ENCODE measurements around the gene COL10A1.
A peak's percentile ranks its signal among the peaks of the same experiment; 100 is the strongest.

The COL10A1 gene

DNA sequence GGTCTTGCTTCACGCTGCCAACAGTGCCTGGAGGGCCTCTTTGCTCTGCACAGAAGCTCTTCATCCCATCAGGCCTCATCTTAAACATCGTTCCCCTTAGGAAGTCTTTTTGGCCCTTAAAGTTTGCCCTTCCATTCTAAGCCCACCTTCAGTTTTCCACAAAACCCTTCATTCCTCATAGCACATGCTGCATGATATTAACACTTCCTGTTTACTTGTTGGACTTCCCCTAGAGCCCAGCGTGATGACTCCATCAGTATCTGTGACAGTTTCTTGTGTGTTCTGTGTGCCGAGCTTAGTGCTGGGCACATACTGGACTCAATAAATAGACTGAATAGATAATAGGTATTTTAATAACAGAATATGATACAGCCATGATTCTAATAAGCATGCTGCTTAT is 23.1 kb downstream of the COL10A1 start:
- POLR2A ChIA-PET, result no interaction called here
- CTCF ChIA-PET, result interaction anchor here (1.3 to 4.1 kb wide), 4 partner anchors 10 to 91 kb away, joined by 3 to 44 read pairs (median 22); no protein-coding TSS in a partner anchor
- DNase-seq (ENCODE audit: low read depth, low spot score), result no peak
- H3K4me3 ChIP-seq (ENCODE audit: low read depth, low read length), result no peak overlapping the region
- TF ChIP-seq, protein P1, sequence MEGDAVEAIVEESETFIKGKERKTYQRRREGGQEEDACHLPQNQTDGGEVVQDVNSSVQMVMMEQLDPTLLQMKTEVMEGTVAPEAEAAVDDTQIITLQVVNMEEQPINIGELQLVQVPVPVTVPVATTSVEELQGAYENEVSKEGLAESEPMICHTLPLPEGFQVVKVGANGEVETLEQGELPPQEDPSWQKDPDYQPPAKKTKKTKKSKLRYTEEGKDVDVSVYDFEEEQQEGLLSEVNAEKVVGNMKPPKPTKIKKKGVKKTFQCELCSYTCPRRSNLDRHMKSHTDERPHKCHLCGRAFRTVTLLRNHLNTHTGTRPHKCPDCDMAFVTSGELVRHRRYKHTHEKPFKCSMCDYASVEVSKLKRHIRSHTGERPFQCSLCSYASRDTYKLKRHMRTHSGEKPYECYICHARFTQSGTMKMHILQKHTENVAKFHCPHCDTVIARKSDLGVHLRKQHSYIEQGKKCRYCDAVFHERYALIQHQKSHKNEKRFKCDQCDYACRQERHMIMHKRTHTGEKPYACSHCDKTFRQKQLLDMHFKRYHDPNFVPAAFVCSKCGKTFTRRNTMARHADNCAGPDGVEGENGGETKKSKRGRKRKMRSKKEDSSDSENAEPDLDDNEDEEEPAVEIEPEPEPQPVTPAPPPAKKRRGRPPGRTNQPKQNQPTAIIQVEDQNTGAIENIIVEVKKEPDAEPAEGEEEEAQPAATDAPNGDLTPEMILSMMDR (IDR thresholded peaks at IDR 0.05; ENCODE audit: insufficient read depth, low read length, missing control alignments), result no peak

DNA sequence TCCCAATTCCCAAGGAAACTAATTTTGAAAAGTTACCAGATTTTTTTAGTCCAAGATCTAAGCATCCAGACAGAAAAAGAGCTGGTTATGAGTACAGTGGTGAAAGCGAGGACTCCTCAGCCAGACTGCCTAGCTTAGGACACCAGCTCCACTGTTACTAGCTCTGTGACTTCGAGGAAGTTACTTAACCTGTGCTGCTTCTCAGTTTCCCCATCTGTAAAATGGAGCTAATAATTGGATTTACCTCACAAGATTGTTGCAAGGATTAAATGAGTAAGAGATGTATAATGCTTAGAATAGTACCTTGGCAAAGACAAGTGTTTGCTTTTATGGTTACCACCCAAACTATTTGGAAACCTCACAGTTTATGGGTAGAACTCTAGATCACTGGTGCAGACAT is 24.1 kb downstream of the COL10A1 start:
- ChIA-PET POLR2A (interaction anchor here (1.3 kb wide), 1 partner anchor 20 kb away, joined by 5 read pairs; no protein-coding TSS in a partner anchor), CTCF (interaction anchor here (0.7 to 4.1 kb wide), 8 partner anchors 11 to 116 kb away, joined by 3 to 44 read pairs (median 6); no protein-coding TSS in a partner anchor)
- no peak for DNase-seq (ENCODE audit: low read depth, low spot score)
- TF ChIP-seq, protein P1 (IDR thresholded peaks at IDR 0.05; ENCODE audit: insufficient read depth, low read length, missing control alignments), result no peak
- H3K4me3 ChIP-seq (ENCODE audit: low read depth, low read length), result peak overlapping the region; percentile 86

DNA sequence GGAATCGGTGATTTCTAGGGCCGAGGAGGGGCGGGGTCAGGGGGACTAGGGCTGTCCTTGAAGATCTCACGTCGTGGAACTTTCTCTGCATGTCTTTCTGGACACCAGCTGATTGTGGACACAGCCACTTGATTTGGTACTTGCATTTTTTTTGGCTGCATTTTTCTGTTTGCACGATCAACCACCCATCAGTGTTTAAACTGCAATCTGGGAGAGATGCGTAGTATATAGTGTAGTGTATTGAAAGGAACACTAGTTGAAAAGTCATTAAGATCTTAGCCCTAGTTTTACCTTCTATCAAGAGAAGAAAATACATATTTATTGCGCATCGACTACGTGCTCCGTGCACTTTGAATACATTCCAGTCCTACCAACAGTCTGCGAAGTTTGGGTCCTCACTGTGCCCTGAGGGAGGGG is 24.6 kb downstream of the COL10A1 start:
- DNase-seq (ENCODE audit: low read depth, low spot score), result no peak
- peak overlapping the region; percentile 86 for H3K4me3 ChIP-seq (ENCODE audit: low read depth, low read length)
- TF ChIP-seq, protein P1 (IDR thresholded peaks at IDR 0.05; ENCODE audit: insufficient read depth, low read length, missing control alignments), result no peak
- ChIA-PET POLR2A (interaction anchor here (1.3 to 1.4 kb wide), 2 partner anchors 14 to 21 kb away, joined by 5 to 7 read pairs; no protein-coding TSS in a partner anchor), CTCF (interaction anchor here (1.1 to 4.1 kb wide), 9 partner anchors 8 to 129 kb away, joined by 3 to 44 read pairs (median 4); no protein-coding TSS in a partner anchor)

DNA sequence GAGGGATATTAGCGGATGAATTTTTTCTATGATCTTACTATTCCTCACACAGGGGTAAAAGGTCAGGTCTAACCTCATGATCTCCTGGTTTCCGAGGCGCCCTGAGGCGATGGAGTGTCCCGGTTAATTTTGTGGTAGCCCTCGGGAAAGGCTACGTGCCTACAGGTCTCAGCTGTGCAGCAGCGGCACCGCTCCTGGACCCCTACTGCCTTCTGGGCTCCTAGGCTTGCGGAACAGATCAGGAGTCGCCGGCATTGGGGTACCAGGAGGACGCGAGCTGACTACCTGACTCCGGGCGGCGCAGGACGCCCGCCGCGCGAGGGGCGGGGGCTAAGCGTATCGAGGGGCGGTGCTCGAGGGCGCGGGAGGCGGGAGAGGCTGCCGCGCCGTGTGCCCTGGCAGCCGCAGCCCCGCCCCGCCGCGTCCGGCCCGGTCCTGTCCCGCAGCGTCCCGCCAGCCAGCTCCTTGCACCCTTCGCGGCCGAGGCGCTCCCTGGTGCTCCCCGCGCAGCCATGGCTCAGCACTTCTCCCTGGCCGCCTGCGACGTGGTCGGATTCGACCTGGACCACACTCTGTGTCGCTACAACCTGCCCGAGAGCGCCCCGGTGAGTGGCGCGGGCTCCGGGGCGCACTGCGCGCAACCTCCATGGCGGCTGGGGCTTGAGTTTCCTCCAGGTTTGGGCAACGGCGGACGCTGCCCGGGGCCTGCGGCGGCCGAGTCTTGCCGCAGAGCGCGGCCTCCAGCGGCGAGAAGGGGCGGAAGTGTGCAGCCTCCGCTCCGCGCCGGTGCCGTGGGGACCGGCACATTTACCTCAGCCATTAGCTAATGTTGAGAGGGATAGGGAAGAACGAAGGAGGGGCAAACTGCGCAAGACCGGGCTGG is 25.3 kb downstream of the COL10A1 start, which contains the start of gene NT5DC1:
Gene NT5DC1, plus strand, starts transcription at position 435 of the 883 bp plus-strand sequence. Its CDS starts 78 bp downstream, at position 513.
- CTCF ChIA-PET, result interaction anchor here (0.9 to 4.1 kb wide), 11 partner anchors 9 to 129 kb away, joined by 3 to 44 read pairs (median 3); no protein-coding TSS in a partner anchor
- peak within 1 kb of the TSS; percentile 86 for H3K4me3 ChIP-seq (ENCODE audit: low read depth, low read length)
- DNase-seq (ENCODE audit: low read depth, low spot score), result no peak
- TF ChIP-seq, protein P1 (IDR thresholded peaks at IDR 0.05; ENCODE audit: insufficient read depth, low read length, missing control alignments), result peak; percentile 33
- POLR2A ChIA-PET, result interaction anchor here (0.8 to 1.4 kb wide), 3 partner anchors 14 to 92 kb away, joined by 4 to 7 read pairs (median 5); no protein-coding TSS in a partner anchor

DNA sequence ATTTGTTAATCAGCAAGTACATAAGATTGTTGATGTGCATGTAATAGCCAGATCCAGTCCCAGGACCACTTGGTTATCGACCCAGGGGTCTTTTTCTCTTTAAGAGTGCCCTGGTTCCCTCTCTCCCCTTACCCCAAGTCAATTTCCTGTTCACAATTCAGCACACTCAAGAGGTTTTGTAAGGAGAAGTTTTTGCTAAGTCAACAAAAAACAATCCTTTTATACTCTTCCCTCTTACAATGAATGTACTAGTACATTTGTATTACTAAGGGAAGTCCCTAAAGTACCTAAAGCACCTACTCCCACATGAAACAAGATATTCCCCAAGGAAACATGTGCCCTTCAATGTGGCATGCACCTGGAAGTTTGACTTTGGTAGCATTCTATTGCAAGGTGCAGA is 26.9 kb downstream of the COL10A1 start:
- no peak for DNase-seq (ENCODE audit: low read depth, low spot score)
- TF ChIP-seq, protein P1 (IDR thresholded peaks at IDR 0.05; ENCODE audit: insufficient read depth, low read length, missing control alignments), result no peak
- CTCF ChIA-PET, result interaction anchor here (1.1 to 5.0 kb wide), 3 partner anchors 11 to 87 kb away, joined by 3 to 122 read pairs (median 5); no protein-coding TSS in a partner anchor
- POLR2A ChIA-PET, result no interaction called here
- no peak overlapping the region for H3K4me3 ChIP-seq (ENCODE audit: low read depth, low read length)

Measured in AG04449 (cell line).